ENCODE results near the gene GLCCI1. TPM values are rescaled to one million over a fixed set of nuclear protein-coding genes. Genes with fewer than 3 reads are reported as not detected.

The GLCCI1 gene
- total RNA-seq, 4 donors from 2014 or later = 17.5 to 27.1 (median 20.7) TPM

DNA sequence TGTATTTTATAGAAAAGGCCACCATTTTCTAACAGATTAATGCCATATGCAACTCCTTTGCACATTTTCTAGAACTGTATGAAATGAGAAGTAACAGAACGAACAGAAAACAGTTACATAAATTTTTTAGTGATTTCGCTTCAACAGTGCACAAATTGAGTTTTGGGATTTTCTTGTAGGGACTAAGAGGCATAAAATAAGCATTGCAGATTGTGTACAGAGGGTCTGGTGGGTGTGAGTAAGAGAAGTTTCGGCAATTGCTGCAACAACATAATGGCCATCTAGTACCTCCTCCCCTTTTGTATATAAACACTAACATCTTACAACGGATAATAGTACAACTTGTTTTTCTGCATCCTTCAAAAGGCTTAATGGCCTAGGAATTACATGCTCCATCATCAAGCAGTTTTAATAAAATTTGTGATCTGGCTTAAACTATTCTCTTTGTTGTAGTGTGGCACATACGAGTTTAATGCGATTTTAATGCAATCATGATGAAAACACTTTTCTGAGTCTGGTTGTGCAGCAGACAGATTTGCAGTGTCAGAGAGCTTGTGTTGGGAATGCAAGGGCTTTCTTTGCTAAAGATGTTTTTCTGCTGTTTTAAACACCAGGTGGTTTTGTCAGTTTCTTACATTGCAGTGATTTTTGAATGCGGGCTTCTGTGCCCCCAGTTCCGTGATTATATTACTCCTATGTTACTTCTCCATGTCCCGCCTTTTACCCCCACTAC lies 2.9 kb downstream of the GLCCI1 start:
- H3K4me3 ChIP-seq (ENCODE audit: low read depth, poor library complexity, severe bottlenecking) = no peak overlapping the region
- TF ChIP-seq, protein P1, sequence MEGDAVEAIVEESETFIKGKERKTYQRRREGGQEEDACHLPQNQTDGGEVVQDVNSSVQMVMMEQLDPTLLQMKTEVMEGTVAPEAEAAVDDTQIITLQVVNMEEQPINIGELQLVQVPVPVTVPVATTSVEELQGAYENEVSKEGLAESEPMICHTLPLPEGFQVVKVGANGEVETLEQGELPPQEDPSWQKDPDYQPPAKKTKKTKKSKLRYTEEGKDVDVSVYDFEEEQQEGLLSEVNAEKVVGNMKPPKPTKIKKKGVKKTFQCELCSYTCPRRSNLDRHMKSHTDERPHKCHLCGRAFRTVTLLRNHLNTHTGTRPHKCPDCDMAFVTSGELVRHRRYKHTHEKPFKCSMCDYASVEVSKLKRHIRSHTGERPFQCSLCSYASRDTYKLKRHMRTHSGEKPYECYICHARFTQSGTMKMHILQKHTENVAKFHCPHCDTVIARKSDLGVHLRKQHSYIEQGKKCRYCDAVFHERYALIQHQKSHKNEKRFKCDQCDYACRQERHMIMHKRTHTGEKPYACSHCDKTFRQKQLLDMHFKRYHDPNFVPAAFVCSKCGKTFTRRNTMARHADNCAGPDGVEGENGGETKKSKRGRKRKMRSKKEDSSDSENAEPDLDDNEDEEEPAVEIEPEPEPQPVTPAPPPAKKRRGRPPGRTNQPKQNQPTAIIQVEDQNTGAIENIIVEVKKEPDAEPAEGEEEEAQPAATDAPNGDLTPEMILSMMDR (IDR thresholded peaks at IDR 0.05) = no peak
- no peak for TF ChIP-seq POLR2A (IDR thresholded peaks at IDR 0.05)
- DNase-seq (ENCODE audit: low spot score in 2 of 2) = no peak
- 85% methylated on average over 9 of the region's 9 CpGs for WGBS, 2 donors
- intact Hi-C loops (cut with DNase I; ENCODE audit: low total_unique reads) = no loop called here

GRCh38 chr7:7972128-7972527 lies 3.5 kb downstream of the GLCCI1 start:
- H3K4me3 ChIP-seq (ENCODE audit: low read depth, poor library complexity, severe bottlenecking) = no peak overlapping the region
- intact Hi-C loops (cut with DNase I; ENCODE audit: low total_unique reads) = no loop called here
- WGBS, 2 donors = 71 to 75% methylated on average over 6 of the region's 6 CpGs
- DNase-seq (ENCODE audit: low spot score in 2 of 2) = no peak
- TF ChIP-seq POLR2A (IDR thresholded peaks at IDR 0.05) = no peak
- TF ChIP-seq, protein P1 (IDR thresholded peaks at IDR 0.05) = no peak

DNA sequence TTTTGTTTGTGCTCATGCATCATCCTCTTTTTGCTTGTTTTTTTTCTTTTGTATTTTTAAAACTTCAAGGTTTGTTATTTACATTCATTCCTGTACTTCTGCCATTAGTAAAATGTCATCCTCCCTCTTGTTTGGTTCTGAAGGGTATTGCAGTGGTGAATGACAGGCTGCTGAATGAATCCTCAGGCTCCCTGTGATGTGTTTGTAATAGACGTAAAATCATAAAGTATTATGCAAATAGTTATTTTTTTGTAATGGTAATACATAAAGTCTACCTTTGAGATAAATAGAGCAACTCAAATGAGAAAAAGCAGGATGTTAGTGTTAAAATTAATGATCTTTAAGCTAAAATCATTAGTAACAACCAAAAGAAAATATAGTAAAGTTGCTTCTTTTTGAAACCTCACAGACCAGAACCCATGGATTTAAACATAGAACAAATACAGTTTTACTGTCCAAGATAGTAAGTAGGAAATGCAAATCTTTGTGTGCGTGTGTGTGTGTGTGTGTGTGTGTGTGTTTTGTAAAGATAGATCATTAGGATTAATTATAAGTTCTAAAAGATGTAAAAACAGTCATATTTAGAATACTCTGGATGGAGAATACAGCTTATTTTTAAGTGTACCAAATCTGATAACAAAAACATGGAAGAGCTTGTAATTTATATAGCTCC lies 4.5 kb downstream of the GLCCI1 start:
- 41 to 58% methylated on average over 2 of the region's 2 CpGs for WGBS, 2 donors
- intact Hi-C loops (cut with DNase I; ENCODE audit: low total_unique reads) = no loop called here
- H3K4me3 ChIP-seq (ENCODE audit: low read depth, poor library complexity, severe bottlenecking) = no peak overlapping the region
- TF ChIP-seq, protein P1 (IDR thresholded peaks at IDR 0.05) = no peak
- no peak for TF ChIP-seq POLR2A (IDR thresholded peaks at IDR 0.05)
- DNase-seq (ENCODE audit: low spot score in 2 of 2) = no peak

- DNase-seq (ENCODE audit: low spot score in 2 of 2) = no peak
- whole genome bisulfite sequencing, 2 donors = 93 to 97% methylated on average over 3 of the region's 3 CpGs
- TF ChIP-seq, protein P1 (IDR thresholded peaks at IDR 0.05) = no peak
- TF ChIP-seq POLR2A (IDR thresholded peaks at IDR 0.05) = no peak
- intact Hi-C loops (cut with DNase I; ENCODE audit: low total_unique reads) = no loop called here
- H3K4me3 ChIP-seq (ENCODE audit: low read depth, poor library complexity, severe bottlenecking) = no peak overlapping the region
Measured at GRCh38 chr7:7976677-7977076, 8.1 kb downstream of the GLCCI1 start.

DNA sequence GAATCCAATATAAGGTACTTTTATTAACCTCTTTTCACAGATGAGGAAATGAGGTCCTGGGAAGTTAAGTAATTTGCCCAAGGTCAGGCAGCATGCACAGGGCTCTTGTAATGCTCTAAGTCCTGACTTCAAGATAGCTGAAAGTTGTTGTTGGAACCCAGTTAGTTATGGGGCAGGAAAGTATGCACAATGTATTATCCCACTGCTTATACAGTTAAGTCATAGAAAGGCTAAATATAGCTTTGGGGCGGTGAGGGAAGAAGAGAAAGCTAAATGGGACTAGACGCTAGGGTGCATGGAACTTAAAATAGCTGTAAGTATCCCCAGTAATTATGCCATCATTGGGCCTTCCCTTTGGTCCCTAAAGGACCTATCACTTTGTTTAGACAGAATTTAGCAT lies 9.2 kb downstream of the GLCCI1 start:
- intact Hi-C loops (cut with DNase I; ENCODE audit: low total_unique reads) = no loop called here
- 76 to 80% methylated on average over 2 of the region's 2 CpGs for WGBS, 2 donors
- H3K4me3 ChIP-seq (ENCODE audit: low read depth, poor library complexity, severe bottlenecking) = no peak overlapping the region
- DNase-seq (ENCODE audit: low spot score in 2 of 2) = no peak
- TF ChIP-seq POLR2A (IDR thresholded peaks at IDR 0.05) = no peak
- TF ChIP-seq, protein P1 (IDR thresholded peaks at IDR 0.05) = no peak

Data from lower leg skin (tissue), 4 donors.